Right lobe of liver (tissue), 6 donors: ENCODE results near the gene CWF19L2. TPM values are rescaled to one million over a fixed set of nuclear protein-coding genes. Genes with fewer than 3 reads are reported as not detected.

Source experiments
- ATAC-seq, 4 donors: fragments of 200-7000 bp; cut with Tn5 transposase; one replicate each; pipeline ENCODE4 v1.9.1; 2020; ENCODE audit warnings: mild to moderate bottlenecking in 4 of 4, moderate library complexity in 4 of 4
- DNase-seq, 3 donors: peaks; one replicate each; pipeline ENCODE4 v3.0.0-alpha.2; 2020
- H3K27ac ChIP-seq, 3 donors: fragments of 200-600 bp; one replicate each; pipeline ENCODE4 v1.8.0; 2022
- H3K27me3 ChIP-seq, 2 donors: fragments of 200-600 bp; one replicate each; pipeline ENCODE4 v1.8.0; 2022
- H3K36me3 ChIP-seq, 4 donors: fragments of 200-600 bp; sonication (generic) in 1 of 4; one replicate each; pipeline versions ENCODE4 v1.5.1 to v1.8.0; 2017 to 2022; ENCODE audit warnings: control low read depth in 1 of 4
- H3K4me1 ChIP-seq, 4 donors: fragments of 200-600 bp; sonication (generic) in 1 of 4; one replicate each; pipeline versions ENCODE4 v1.5.1 to v1.8.0; 2017 to 2022; ENCODE audit warnings: control low read depth in 1 of 4
- H3K4me3 ChIP-seq, 3 donors: fragments of 200-600 bp; one replicate each; pipeline ENCODE4 v1.8.0; 2022
- H3K9me3 ChIP-seq, 4 donors: fragments of 200-600 bp; sonication (generic) in 1 of 4; one replicate each; pipeline versions ENCODE4 v1.5.1 to v1.8.0; 2017 to 2022; ENCODE audit warnings: control low read depth in 1 of 4
- CTCF ChIP-seq, 4 donors: fragments of 200-600 bp in 3 of 4; fragments of 450-650 bp in 1 of 4; IDR thresholded peaks; one replicate each; pipeline versions ENCODE4 v1.5.1 to v1.8.0; 2016 to 2022; ENCODE audit warnings: antibody characterized with exemption in 4 of 4, mild to moderate bottlenecking in 2 of 4
- POLR2A ChIP-seq: fragments of 450-650 bp; IDR thresholded peaks from one replicate; pipeline ENCODE4 v1.6.1; 2017; ENCODE audit warnings: antibody characterized with exemption, mild to moderate bottlenecking
- WGBS: methylation state at CpG from one replicate; pipeline ENCODE4 v1.1.6; 2018; ENCODE audit warnings: low coverage, low lambda C conversion rate; ENCODE audit not compliant: insufficient coverage; ENCODE audit errors: missing lambda C conversion rate; 5-methylcytosine and 5-hydroxymethylcytosine counted together
- intact Hi-C, 2 donors: fragments of 100-400 bp; cut with DNase I; formaldehyde crosslinking; loops; one replicate each; pipeline versions ENCODE4 v1.11.2 to v1.14.1; 2022
- total RNA-seq, 6 experiments: library from RNA; depleted of rRNA in 2 of 6; stranded (reverse); fragments of >200 nt in 2 of 6; fragmentation: NEBNext Ultra II Directional in 3 of 6; extraction: Animal tissue kit (Norgen Biotek cat#: 25700) in 3 of 6; gene quantifications; one replicate each; pipeline versions ENCODE4 v1.1.0 to v1.2.4, GENCODE V29; 2016 to 2023
- donor health status: DM: no; HTN: yes; CAD: no.
- donor health status: DM: no; HTN: no; CAD: no.
- donor health status: DM: no; HTN: no; CAD: no.
- donor health status: DM: no; HTN: yes; CAD: no.
- donor health status: DM: no; HTN: yes; CAD: no.

Gene CWF19L2
- total RNA-seq, 6 experiments from 2014 or later: 4.5 to 6.1 (median 5.3) TPM

- intact Hi-C loops: no loop called here
Observed at GRCh38 chr11:107357877-107358276, 99.7 kb downstream of the CWF19L2 start.

GRCh38 chr11:107354780-107355179 lies 102.8 kb downstream of the CWF19L2 start:
- no peaks in the 10 kb centered on the region for H3K4me1 ChIP-seq
- no peaks in the 10 kb centered on the region for H3K27me3 ChIP-seq
- no peak for ATAC-seq
- TF ChIP-seq CTCF (IDR thresholded peaks at IDR 0.05) (no peak), POLR2A (no peak)
- no peaks in the 10 kb centered on the region for H3K9me3 ChIP-seq
- intact Hi-C loops: no loop called here
- H3K36me3 ChIP-seq: no peaks in the 10 kb centered on the region
- no peak overlapping the region for H3K4me3 ChIP-seq
- DNase-seq: no peak
- 87% methylated on average over 2 of the region's 2 CpGs for WGBS
- no peak overlapping the region for H3K27ac ChIP-seq

More at GRCh38 chr11:107357877-107358276, 99.7 kb downstream of the CWF19L2 start:
- WGBS: 100% methylated on average over 1 of the region's 1 CpG
- no peaks in the 10 kb centered on the region for H3K36me3 ChIP-seq
- no peak overlapping the region for H3K27ac ChIP-seq
- no peak overlapping the region for H3K4me3 ChIP-seq
- ATAC-seq: no peak
- DNase-seq: no peak
- no peaks in the 10 kb centered on the region for H3K4me1 ChIP-seq
- H3K27me3 ChIP-seq: no peaks in the 10 kb centered on the region
- TF ChIP-seq POLR2A: no peak
- TF ChIP-seq CTCF (IDR thresholded peaks at IDR 0.05): no peak
- H3K9me3 ChIP-seq: no peaks in the 10 kb centered on the region

- H3K27me3 ChIP-seq: no peaks in the 10 kb centered on the region
- 90% methylated on average over 2 of the region's 2 CpGs for WGBS
- intact Hi-C loops: no loop called here
- H3K27ac ChIP-seq: no peak overlapping the region
- no peaks in the 10 kb centered on the region for H3K36me3 ChIP-seq
- TF ChIP-seq POLR2A (no peak), CTCF (IDR thresholded peaks at IDR 0.05) (no peak)
- H3K4me3 ChIP-seq: no peak overlapping the region
- no peaks in the 10 kb centered on the region for H3K9me3 ChIP-seq
- ATAC-seq (no peak), DNase-seq (no peak)
- no peaks in the 10 kb centered on the region for H3K4me1 ChIP-seq
Observed at GRCh38 chr11:107337917-107338316, 119.7 kb downstream of the CWF19L2 start.

- ATAC-seq: no peak
- intact Hi-C loops: no loop called here
- Histone ChIP-seq H3K4me1 (no peaks in the 10 kb centered on the region), H3K4me3 (no peak overlapping the region), H3K36me3 (peaks cover 0 to 9% (median 0%) of the 10 kb centered on the region in 4 donors), H3K9me3 (no peaks in the 10 kb centered on the region), H3K27ac (no peak overlapping the region), H3K27me3 (no peaks in the 10 kb centered on the region)
- TF ChIP-seq POLR2A: no peak
- TF ChIP-seq CTCF (IDR thresholded peaks at IDR 0.05): no peak
- 82% methylated on average over 1 of the region's 1 CpG for WGBS
- no peak for DNase-seq
Observed at GRCh38 chr11:107331728-107332127, 125.9 kb downstream of the CWF19L2 start.

GRCh38 chr11:107329164-107329563 lies 128.5 kb downstream of the CWF19L2 start:
- intact Hi-C loops: no loop called here
- H3K9me3 ChIP-seq: no peaks in the 10 kb centered on the region
- no peak for TF ChIP-seq POLR2A
- TF ChIP-seq CTCF (IDR thresholded peaks at IDR 0.05): no peak
- DNase-seq (no peak), ATAC-seq (no peak)
- no peaks in the 10 kb centered on the region for H3K4me1 ChIP-seq
- no peak overlapping the region for H3K27ac ChIP-seq
- 100% methylated on average over 3 of the region's 3 CpGs for WGBS
- H3K36me3 ChIP-seq: peaks cover 0 to 22% (median 0%) of the 10 kb centered on the region in 4 donors
- no peaks in the 10 kb centered on the region for H3K27me3 ChIP-seq
- H3K4me3 ChIP-seq: no peak overlapping the region
